Bone marrow (tissue), 2 donors: ENCODE measurements around the gene TAX1BP3.
"Not testable (repeated sequence)": the region's sequence is repeated elsewhere in the genome, so short reads cannot be mapped to it uniquely, and the experiment has no call there.

ENCODE experiments used
- DNase-seq, 2 donors: peaks; one replicate each; lab custom pipeline; 2025; lab: John Stamatoyannopoulos, UW

The TAX1BP3 gene, protein sequence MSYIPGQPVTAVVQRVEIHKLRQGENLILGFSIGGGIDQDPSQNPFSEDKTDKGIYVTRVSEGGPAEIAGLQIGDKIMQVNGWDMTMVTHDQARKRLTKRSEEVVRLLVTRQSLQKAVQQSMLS

DNA sequence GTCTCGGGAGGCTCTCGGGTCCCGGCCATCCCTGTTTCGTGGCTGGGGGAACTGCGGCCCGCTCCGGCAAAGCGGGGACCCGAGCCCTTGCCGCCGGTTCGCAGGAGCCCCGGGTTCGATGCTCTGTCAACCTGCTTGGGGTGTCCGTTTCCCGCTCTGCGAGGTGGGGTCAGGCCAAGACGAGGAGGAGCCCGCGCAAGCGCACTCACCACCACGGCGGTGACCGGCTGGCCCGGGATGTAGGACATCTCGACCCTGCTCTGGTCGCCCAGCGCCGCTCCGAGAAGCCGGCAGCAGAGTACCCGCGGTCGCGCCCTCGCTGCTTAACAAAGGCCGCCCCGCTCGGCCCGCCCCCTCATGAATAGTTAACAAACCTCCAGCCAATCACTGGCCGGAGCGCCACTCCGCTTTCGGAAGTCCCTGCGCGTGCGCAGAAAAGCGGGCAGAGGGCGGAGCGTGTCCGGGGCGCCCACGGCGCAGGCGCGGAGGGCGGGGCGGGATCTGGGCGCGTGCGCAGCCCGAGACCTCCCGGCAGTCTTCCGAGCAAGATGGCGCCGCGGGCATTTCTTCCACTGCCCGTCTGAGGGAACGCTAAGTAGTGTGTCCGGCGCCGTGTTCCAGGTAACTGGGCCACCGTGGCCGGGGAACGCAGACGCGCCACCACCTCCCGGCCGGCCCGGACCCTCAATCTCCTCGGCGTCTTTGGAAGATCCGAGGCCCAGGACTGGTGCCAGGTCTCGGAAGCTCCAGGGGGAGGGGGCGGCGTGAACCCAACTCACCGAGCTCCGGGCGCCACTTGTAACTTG is at the start of gene TAX1BP3, which contains the start of gene EMC6:
TSS of gene TAX1BP3 (minus strand) at position 300 of the 806 bp plus-strand sequence. CDS start at position 248, 52 bp downstream.
TSS of gene EMC6 (plus strand) at position 534 of the 806 bp plus-strand sequence. CDS start 335 bp downstream, outside the sequence.
- peak; percentile 92 to 93 for DNase-seq

- DNase-seq = no peak
Observed at GRCh38 chr17:3715296-3715695, 46.9 kb upstream of the TAX1BP3 start.

- no peak for DNase-seq
Observed at GRCh38 chr17:3712811-3713463, 44.6 kb upstream of the TAX1BP3 start.

- peak; percentile 6 to 95 for DNase-seq
Observed at GRCh38 chr17:3710951-3711383, 42.6 kb upstream of the TAX1BP3 start.

DNA sequence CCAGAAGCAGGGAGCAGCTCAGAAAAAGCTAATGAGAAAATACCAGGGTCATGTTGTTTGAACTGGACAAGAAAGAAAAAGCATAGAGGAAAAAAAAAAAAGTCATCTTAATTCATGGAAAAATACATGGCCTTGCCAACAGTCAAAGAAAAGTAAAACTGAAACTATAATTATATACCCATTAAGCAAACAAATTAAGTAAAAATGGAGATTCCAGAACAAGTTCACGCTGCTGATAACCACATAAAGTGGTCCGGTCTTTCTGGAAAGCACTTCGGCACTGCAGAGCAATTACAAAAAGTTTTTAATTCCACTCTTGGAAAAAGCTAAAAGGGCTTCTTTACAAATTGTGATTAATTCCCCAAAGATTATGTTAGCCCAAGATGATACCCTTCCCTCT is 40.0 kb upstream of the TAX1BP3 start:
- no peak for DNase-seq

DNA sequence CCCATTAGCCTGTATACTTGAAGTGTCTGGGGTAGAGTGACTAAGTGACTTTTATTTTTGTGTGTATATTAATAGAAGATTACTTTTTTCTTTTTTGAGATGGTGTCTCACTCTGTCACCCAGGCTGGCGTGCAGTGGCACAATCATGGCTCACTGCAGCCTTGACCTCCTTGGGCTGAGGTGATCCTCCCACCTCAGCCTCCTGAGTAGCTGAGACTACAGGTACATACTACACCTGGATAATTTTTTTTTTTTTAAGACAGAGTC is 37.3 kb upstream of the TAX1BP3 start:
- not testable (repeated sequence) for DNase-seq

GRCh38 chr17:3704931-3705717 is 36.7 kb upstream of the TAX1BP3 start:
- no peak for DNase-seq

DNA sequence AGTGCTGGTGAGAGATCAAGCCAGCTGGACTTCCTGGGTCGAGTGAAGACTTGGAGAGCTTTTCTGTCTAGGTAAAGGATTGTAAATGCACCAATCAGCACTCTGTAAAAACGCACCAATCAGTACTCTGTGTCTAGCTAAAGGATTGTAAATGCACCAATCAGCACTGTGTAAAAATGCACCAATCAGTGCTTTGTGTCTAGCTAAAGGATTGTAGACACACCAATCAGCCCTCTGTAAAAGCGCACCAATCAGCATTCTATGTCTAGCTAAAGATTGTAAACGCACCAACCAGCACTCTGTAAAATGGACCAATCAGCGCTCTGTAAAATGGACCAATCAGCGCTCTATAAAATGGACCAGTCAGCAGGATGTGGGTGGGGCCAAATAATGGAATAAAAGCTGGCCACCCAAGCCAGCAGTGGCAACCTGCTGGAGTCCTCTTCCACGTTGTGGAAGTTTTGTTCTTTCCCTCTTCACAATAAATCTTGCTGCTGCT is 33.7 kb upstream of the TAX1BP3 start:
- not testable (repeated sequence) for DNase-seq

DNA sequence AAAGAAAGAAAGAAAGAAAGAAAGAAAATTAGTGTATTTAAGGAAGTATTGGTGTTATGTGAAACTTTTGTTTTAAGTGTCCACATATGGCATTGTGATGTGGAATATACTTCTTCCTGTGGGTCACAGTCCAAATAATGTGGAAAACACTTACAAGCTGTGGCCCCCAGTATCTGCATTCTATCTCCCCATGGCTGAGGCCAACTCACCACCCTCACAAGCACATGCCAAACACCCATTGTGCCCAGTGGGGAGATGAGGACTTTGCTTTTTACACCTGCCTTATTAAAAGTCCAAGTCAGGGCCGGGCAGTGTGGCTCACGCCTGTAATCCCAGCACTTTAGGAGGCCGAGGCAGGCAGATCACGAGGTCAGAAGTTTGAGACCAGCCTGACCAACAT is 31.6 kb upstream of the TAX1BP3 start:
- DNase-seq = no peak

DNA sequence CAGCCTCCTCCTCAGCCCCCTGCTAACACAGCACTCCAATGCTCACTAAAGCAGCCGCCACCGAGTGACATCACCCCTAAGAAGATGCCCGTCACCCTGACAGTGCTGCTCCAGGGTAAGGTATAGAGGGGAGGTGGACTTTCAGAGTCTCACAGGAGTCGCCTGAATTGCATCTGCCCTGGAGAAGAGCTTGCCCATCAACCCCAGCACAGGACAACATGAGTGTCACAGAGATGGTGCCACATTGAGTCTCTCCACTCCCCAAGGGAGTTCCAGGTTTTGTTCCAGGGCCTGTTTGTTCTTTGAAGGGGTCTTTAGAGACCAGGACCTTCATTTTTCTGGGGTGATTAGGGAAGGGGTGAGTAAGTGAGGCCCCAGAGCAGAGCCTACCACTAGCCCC is 29.8 kb upstream of the TAX1BP3 start:
- no peak for DNase-seq

- no peak for DNase-seq
Observed at GRCh38 chr17:3697103-3697476, 28.7 kb upstream of the TAX1BP3 start.

- peak in 1 of 2 donors; percentile 20 for DNase-seq
Observed at GRCh38 chr17:3695723-3696411, 27.5 kb upstream of the TAX1BP3 start, which contains the start of gene P2RX5. Gene P2RX5 (minus strand): TSS chr17:3696155. CDS start chr17:3696005, 150 bp downstream.

GRCh38 chr17:3695129-3695722 is 26.8 kb upstream of the TAX1BP3 start:
- no peak for DNase-seq

GRCh38 chr17:3693829-3694231 is 25.5 kb upstream of the TAX1BP3 start:
- no peak for DNase-seq

- DNase-seq = no peak
Observed at GRCh38 chr17:3693141-3693540, 24.8 kb upstream of the TAX1BP3 start.

DNA sequence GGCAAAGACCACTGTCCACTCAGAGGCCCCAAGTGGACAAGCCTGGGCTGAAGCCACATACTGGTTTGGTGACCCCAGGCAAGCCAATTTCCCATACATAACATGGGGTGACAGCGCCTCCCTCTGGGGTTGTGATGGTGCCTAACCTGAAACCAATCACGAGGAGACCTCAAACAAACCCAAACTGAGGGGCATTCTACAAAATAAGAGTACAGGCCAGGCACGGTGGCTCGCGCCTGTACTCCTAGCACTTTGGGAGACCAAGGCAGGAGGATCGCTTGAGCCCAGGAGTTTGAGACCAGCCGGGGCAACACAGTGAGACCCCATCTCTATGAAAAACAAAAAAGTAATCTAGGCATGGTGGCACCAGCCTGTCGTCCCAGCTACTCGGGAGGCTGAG is 24.0 kb upstream of the TAX1BP3 start:
- DNase-seq = no peak

DNA sequence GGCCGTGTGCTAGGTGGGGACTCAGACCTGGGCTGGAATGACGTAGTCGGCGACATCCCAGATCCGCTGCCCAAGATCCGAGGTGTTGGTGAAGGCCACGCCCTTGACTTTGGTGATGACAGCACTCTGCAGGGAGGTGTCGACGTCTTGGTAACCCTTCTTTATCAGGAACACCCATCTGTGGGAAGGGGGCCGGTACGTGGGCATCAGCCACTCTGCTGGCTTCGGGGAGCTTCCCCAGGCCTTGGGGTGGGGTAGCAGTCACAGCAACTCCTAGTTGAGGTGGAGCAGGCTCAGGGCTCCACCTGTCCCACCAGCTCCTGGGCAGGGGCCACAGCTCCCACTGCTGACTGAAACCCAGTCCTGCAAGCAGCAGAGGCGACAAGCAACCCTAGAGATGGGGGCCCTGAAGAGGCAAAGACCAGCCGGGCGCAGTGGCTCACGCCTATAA is 23.3 kb upstream of the TAX1BP3 start:
- no peak for DNase-seq

DNA sequence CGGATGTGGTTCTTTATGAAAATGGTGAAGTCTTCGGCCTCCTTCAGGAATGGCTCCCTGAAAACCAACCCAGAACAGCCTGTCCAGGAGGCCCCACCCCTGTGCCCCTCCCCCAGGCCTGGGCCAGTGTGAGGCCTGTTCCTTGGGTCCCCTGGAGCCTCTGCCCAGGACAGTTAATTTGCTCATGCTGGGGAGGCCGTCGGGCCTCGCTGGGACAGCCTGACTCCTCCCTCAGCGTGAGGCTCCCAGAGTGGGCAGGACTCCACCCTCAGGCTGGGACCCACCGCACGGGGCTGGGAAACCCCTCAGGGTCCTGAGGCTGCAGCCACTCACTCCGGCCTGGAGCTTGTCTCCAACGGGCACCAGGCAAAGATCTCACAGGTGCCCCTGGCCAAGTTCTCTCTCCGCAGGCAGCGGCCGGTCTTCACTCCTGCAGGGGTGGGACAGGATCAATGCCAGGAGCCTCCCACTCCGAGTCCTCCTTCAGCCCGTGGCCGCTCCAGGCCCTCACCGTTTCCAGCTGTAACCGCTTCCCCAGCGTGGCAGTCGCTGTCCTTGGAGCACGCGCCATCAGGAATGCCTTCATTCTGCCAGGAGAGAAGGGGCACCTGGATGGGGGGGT is 21.8 kb upstream of the TAX1BP3 start:
- no peak for DNase-seq

DNA sequence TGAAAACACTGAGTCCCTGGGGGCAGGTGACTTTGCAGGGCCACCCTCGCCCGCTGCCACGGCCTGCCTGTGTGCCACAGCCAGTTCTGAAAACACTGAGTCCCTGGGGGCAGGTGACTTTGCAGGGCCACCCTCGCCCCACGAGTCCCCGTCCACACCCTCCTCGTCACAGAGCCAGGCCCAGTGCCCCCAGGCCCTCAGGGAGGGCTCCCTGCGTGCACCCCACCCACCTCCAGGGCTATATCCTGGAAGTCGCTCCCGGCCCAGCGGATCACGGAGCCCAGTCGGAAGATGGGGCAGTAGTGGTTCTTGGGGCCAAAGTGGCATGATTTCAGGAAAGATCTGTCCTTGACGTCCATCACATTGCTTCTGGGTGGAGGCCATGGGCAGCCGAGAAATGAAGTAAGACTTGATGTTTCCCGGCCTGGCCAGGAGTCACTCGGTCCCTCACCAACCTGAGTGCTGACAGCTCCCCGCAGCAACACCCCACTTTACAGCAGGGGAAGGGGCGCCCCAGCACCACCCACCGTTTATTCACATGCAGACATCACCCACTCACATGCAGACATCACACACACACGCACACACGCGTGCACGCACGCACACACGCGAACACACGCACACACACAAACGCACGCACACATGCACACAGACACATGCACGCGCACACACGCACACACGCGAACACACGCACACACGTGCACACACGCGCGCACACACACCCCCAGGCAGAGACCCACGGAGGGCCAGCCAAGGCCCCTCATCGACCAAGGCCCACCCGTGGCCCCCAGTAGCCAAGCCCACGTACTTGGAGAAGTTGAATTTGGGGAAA is 21.1 kb upstream of the TAX1BP3 start:
- DNase-seq = no peak

GRCh38 chr17:3688852-3689261 is 20.5 kb upstream of the TAX1BP3 start:
- DNase-seq = no peak
